Sciatic nerve (tissue), 2 donors: ENCODE results near the gene RPS8. TPM values are rescaled to one million over a fixed set of nuclear protein-coding genes. Genes with fewer than 3 reads are reported as not detected.
"Not testable (repeated sequence)": the region's sequence is repeated elsewhere in the genome, so short reads cannot be mapped to it uniquely, and the experiment has no call there.

Experiments used
- ATAC-seq: fragments of 200-7000 bp; cut with Tn5 transposase; one replicate; pipeline ENCODE4 v1.9.1; 2020; ENCODE audit warnings: mild to moderate bottlenecking, moderate library complexity
- DNase-seq: peaks from one replicate; pipeline ENCODE4 v3.0.0-alpha.2; 2020; ENCODE audit warnings: low spot score
- intact Hi-C: fragments of 100-400 bp; cut with DNase I; formaldehyde crosslinking; loops from one replicate; pipeline ENCODE4 v1.14.2; 2022
- total RNA-seq: library from RNA; stranded (reverse); fragmentation: NEBNext Ultra II Directional; extraction: Animal tissue kit (Norgen Biotek cat#: 25700); gene quantifications from one replicate; pipeline ENCODE4 v1.2.1, GENCODE V29; 2021
- donor health status: DM: no; HTN: no; CAD: no.
- donor health status: DM: no; HTN: no; CAD: no.

The RPS8 gene
- total RNA-seq, 1 donor from 2014 or later = 1,483 TPM

GRCh38 chr1:44778705-44779576 lies 3.6 kb downstream of the RPS8 start:
- intact Hi-C loops = no loop called here
- ATAC-seq (no peak), DNase-seq (no peak)

GRCh38 chr1:44780583-44781121 lies 5.3 kb downstream of the RPS8 start:
- ATAC-seq = no peak
- no peak for DNase-seq
- intact Hi-C loops = loop anchor here (10.0 kb wide), 2 partner anchors 54 to 66 kb away; no protein-coding TSS in a partner anchor

- DNase-seq = no peak
- intact Hi-C loops = loop anchor here (10.0 kb wide), 2 partner anchors 51 to 69 kb away; no protein-coding TSS in a partner anchor
- ATAC-seq = no peak
Observed at GRCh38 chr1:44783697-44784093, 8.4 kb downstream of the RPS8 start.

GRCh38 chr1:44784094-44785028 lies 9.0 kb downstream of the RPS8 start:
- DNase-seq (no peak), ATAC-seq (peak; percentile 9)
- intact Hi-C loops = loop anchor here (10.0 kb wide), 2 partner anchors 50 to 70 kb away; no protein-coding TSS in a partner anchor

- no peak for ATAC-seq
Observed at GRCh38 chr1:44785029-44785380, 9.7 kb downstream of the RPS8 start.

GRCh38 chr1:44785501-44786137 lies 10.3 kb downstream of the RPS8 start:
- intact Hi-C loops = loop anchor here (10.0 kb wide), 2 partner anchors 49 to 71 kb away; no protein-coding TSS in a partner anchor

More at GRCh38 chr1:44785029-44785380, 9.7 kb downstream of the RPS8 start:
- intact Hi-C loops = loop anchor here (10.0 kb wide), 2 partner anchors 50 to 70 kb away; no protein-coding TSS in a partner anchor
- no peak for DNase-seq

GRCh38 chr1:44786138-44786840 lies 10.9 kb downstream of the RPS8 start:
- intact Hi-C loops = loop anchor here (10.0 kb wide), 2 partner anchors 49 to 71 kb away; no protein-coding TSS in a partner anchor
- DNase-seq (peak; percentile 83), ATAC-seq (peak; percentile 84)

More at GRCh38 chr1:44785501-44786137, 10.3 kb downstream of the RPS8 start:
- DNase-seq (no peak), ATAC-seq (no peak)

GRCh38 chr1:44786841-44787426 lies 11.6 kb downstream of the RPS8 start:
- intact Hi-C loops = loop anchor here (10.0 kb wide), 2 partner anchors 48 to 72 kb away; no protein-coding TSS in a partner anchor
- DNase-seq (peak; percentile 50), ATAC-seq (peak; percentile 7)

- peak; percentile 53 for DNase-seq
- no peak for ATAC-seq
- intact Hi-C loops = loop anchor here (10.0 kb wide), 2 partner anchors 47 to 73 kb away; no protein-coding TSS in a partner anchor
Observed at GRCh38 chr1:44787506-44787905, 12.2 kb downstream of the RPS8 start.

- intact Hi-C loops = loop anchor here (10.0 kb wide), 2 partner anchors 47 to 73 kb away; no protein-coding TSS in a partner anchor
- no peak for ATAC-seq
- peak; percentile 49 for DNase-seq
Observed at GRCh38 chr1:44788120-44788860, 12.9 kb downstream of the RPS8 start, which contains the start of gene BEST4. TSS of gene BEST4 (minus strand) at chr1:44788170. CDS start at chr1:44787705, 465 bp downstream.

GRCh38 chr1:44790968-44791801 lies 15.8 kb downstream of the RPS8 start:
- no peak for ATAC-seq

GRCh38 chr1:44792736-44793502 lies 17.6 kb downstream of the RPS8 start:
- DNase-seq (peak; percentile 52), ATAC-seq (peak; percentile 11)
- intact Hi-C loops = no loop called here

More at GRCh38 chr1:44790968-44791801, 15.8 kb downstream of the RPS8 start:
- peak; percentile 50 for DNase-seq
- intact Hi-C loops = no loop called here

- intact Hi-C loops, ATAC-seq: not testable (repeated sequence)
- DNase-seq = peak; percentile 50
Observed at GRCh38 chr1:44797886-44798285, 22.5 kb downstream of the RPS8 start.

- intact Hi-C loops = no loop called here
- ATAC-seq (no peak), DNase-seq (peak; percentile 58)
Observed at GRCh38 chr1:44798481-44799365, 23.4 kb downstream of the RPS8 start.
